ENCODE measurements around the gene DYNLT4. TPM values are rescaled to one million over a fixed set of nuclear protein-coding genes. Genes with fewer than 3 reads are reported as not detected.

The DYNLT4 gene
- total RNA-seq, 1 experiment from 2014 or later, result 0.25 TPM

GRCh38 chr1:44792736-44793502, 14.2 kb downstream of the DYNLT4 start:
- DNase-seq (ENCODE audit: extremely low read depth, low read depth), result no peak

- no peak for DNase-seq (ENCODE audit: extremely low read depth, low read depth)
Measured at GRCh38 chr1:44790968-44791801, 16.0 kb downstream of the DYNLT4 start.

GRCh38 chr1:44788120-44788860, 18.9 kb downstream of the DYNLT4 start, which contains the start of gene BEST4:
Gene BEST4, minus strand, starts transcription at chr1:44788170. Its CDS starts 465 bp downstream, at chr1:44787705.
- no peak for DNase-seq (ENCODE audit: extremely low read depth, low read depth)

- no peak for DNase-seq (ENCODE audit: extremely low read depth, low read depth)
Measured at GRCh38 chr1:44787506-44787905, 19.6 kb downstream of the DYNLT4 start.

- no peak for DNase-seq (ENCODE audit: extremely low read depth, low read depth)
Measured at GRCh38 chr1:44786841-44787426, 20.2 kb downstream of the DYNLT4 start.

DNA sequence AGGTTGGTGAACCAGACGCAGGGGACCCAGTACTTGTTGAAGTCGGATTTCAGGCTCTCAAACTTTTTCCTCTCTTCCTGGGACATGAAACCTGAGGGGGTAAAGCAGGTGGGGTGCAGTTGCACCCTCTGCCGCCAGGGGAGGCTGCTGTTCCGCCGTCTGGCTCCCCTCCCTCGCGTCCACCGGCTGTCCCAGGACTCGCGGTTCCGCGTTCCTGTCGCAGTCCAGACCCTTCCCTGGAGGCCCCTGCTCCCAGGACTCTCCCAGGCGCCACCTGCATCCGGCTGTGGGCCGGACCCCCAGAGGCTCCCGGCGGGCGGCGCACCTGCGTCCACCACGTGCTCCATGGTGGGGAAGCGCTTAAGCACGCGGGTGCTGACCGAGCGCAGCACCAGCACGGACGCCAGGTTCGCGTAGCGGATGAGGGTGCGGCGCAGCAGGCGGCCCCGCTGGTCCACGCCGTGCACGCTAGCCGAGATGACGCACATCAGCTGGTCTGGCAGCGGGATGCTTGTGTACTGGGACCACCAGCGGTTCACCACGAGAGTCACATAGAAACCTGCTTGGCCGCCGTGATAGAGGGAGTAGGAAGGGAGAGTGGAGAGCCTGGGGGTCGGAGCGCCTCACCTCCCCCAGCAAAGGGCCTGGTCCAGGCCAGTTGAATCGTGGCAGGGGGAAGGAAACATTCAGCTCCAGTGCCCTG, 20.9 kb downstream of the DYNLT4 start:
- DNase-seq (ENCODE audit: extremely low read depth, low read depth), result peak; percentile 44

- no peak for DNase-seq (ENCODE audit: extremely low read depth, low read depth)
Measured at GRCh38 chr1:44785501-44786137, 21.5 kb downstream of the DYNLT4 start.

DNA sequence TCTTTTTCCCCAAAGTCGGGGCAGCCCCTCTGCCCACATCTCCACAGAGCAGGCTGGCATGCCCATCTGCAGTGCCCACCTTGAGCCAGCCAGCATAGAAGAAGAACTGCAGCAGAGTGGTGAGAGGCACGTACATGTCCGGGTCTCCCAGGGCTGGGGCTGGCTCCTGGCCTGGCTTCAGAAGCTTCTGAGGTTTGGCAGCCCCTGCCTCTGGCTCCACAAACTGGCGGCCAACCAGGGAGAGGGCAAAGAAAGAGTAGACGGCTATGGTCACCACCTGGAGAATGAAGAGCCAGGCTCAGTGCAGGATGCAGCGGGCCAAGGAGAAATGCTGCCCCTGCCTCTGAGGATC, 22.1 kb downstream of the DYNLT4 start:
- DNase-seq (ENCODE audit: extremely low read depth, low read depth), result no peak

- DNase-seq (ENCODE audit: extremely low read depth, low read depth), result no peak
Measured at GRCh38 chr1:44784094-44785028, 22.8 kb downstream of the DYNLT4 start.

GRCh38 chr1:44783697-44784093, 23.5 kb downstream of the DYNLT4 start:
- DNase-seq (ENCODE audit: extremely low read depth, low read depth), result no peak

GRCh38 chr1:44780583-44781121, 26.5 kb downstream of the DYNLT4 start:
- DNase-seq (ENCODE audit: extremely low read depth, low read depth), result no peak

GRCh38 chr1:44778705-44779576, 28.2 kb downstream of the DYNLT4 start:
- no peak for DNase-seq (ENCODE audit: extremely low read depth, low read depth)

DNA sequence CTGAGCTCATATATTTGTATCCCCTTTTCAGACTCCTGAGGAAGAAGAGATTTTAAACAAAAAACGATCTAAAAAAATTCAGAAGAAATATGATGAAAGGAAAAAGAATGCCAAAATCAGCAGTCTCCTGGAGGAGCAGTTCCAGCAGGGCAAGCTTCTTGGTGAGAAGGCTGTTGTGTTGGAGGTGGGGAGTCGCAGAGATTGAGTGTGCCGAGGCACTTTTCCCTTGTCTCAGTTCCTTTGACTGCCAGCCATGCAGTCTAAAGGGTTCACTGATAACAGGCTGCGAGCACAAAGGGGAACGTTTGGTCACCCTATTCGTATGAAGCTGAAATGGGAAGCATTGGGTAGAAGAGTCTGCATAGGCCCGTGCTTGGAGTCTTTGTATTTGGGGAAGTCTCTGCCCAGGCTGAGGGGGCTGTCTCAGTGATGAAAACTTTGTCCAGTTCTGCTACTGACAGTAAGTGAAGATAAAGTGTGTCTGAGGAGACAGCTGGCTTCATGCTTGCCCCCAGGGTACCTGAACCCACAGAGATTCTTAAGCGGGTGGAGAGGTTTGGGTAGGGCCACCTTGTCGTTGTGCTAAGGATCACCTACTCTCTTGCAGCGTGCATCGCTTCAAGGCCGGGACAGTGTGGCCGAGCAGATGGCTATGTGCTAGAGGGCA, 29.0 kb downstream of the DYNLT4 start:
- DNase-seq (ENCODE audit: extremely low read depth, low read depth), result no peak

DNA sequence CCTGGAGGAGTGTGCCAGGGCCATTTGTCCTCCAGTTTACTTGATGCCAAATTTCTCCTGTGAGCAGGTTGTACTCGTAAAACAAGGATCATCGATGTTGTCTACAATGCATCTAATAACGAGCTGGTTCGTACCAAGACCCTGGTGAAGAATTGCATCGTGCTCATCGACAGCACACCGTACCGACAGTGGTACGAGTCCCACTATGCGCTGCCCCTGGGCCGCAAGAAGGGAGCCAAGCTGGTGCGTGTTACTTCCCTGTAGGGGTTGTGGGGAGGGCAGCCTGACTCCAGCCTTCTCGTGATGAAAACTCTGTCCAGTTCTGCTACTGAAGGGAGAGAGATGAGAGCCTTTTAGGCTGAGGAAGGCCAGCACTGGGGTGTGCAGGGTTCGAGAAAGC, 29.6 kb downstream of the DYNLT4 start:
- no peak for DNase-seq (ENCODE audit: extremely low read depth, low read depth)

DNA sequence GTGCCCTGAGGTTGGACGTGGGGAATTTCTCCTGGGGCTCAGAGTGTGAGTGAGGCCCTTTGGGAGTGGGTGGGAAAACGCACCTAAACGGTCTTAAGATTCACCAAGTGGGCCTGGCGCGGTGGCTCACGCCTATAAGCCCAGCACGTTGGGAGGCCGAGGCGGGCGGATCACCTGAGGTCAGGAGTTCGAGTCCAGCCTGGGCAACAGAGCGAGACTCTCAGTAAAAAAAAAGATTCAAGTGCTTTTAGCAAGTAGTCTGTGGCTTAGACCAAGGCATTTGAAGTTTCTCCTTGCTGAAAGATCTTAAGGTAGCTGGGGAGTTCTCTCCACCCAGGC, 30.5 kb downstream of the DYNLT4 start:
- no peak for DNase-seq (ENCODE audit: extremely low read depth, low read depth)

DNA sequence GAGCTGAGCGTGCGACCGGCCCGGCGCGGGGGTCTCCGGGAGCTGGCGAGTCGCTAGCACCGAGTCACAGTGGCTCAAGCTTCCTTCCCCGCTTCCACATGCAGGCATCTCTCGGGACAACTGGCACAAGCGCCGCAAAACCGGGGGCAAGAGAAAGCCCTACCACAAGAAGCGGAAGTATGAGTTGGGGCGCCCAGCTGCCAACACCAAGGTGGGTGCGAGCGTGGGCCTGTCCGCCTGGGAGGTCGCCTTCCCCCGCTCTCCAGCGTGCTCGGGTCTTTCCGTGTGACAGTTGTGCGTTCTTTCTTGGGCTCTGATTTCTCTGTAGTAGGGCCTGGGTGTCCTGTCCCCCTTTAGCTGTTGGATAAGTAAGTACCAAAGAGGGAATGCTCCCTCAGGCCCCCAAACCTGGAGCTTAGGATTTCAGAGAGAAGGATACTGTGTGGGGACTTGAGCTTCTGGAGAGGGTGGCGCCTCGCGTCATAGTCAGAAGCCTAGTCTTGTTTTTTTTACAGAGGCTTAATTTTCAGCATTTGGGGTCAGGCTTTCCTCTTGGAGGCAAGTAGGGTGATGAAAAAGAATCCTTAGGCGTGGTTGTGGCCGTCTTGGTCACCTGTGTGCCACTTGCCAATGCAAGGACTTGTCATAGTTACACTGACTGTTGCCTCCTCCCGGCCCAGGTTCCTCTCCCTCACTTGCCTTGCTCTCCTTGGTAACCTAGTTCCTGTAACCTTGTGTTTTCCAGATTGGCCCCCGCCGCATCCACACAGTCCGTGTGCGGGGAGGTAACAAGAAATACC, 31.0 kb downstream of the DYNLT4 start:
- no peak for DNase-seq (ENCODE audit: extremely low read depth, low read depth)
